Thymus (tissue), 11 donors: Measurements from ENCODE around the gene PKP1. TPM values are rescaled to one million over a fixed set of nuclear protein-coding genes. Genes with fewer than 3 reads are reported as not detected.

ENCODE experiments used
- DNase-seq, 9 donors: peaks; one replicate each; pipeline ENCODE4 v3.0.0-alpha.2; 2013; ENCODE audit warnings: low spot score in 9 of 9, low read depth in 6 of 9, missing footprints in 1 of 9
- H3K27ac ChIP-seq, 2 donors: one replicate each; pipeline ENCODE4 v1.5.1; 2013; ENCODE audit warnings: control low read depth in 1 of 2, low read depth in 1 of 2, low read length in 1 of 2, mild to moderate bottlenecking in 1 of 2, moderate library complexity in 1 of 2
- H3K27me3 ChIP-seq, 2 donors: one replicate each; pipeline ENCODE4 v1.5.1; 2013; ENCODE audit warnings: low read length in 1 of 2; ENCODE audit not compliant: control insufficient read depth in 2 of 2, insufficient read depth in 1 of 2
- H3K36me3 ChIP-seq, 2 donors: one replicate each; pipeline ENCODE4 v1.5.1; 2013; ENCODE audit warnings: low read length in 1 of 2, mild to moderate bottlenecking in 1 of 2, moderate library complexity in 1 of 2; ENCODE audit not compliant: control insufficient read depth in 2 of 2, insufficient read depth in 2 of 2
- H3K4me1 ChIP-seq, 2 donors: one replicate each; pipeline ENCODE4 v1.5.1; 2013; ENCODE audit warnings: low read length in 2 of 2; ENCODE audit not compliant: control insufficient read depth in 2 of 2, insufficient read depth in 2 of 2
- H3K4me3 ChIP-seq, 2 donors: one replicate each; pipeline ENCODE4 v1.5.1; 2013; ENCODE audit warnings: low read length in 2 of 2, control low read depth in 1 of 2, mild to moderate bottlenecking in 1 of 2
- H3K9me3 ChIP-seq, 2 donors: one replicate each; pipeline ENCODE4 v1.5.1; 2013; ENCODE audit warnings: low read length in 1 of 2, mild to moderate bottlenecking in 1 of 2; ENCODE audit not compliant: control insufficient read depth in 2 of 2, insufficient read depth in 1 of 2
- WGBS: extraction: QIAGEN DNeasy Blood & Tissue Kit; methylation state at CpG from one replicate; pipeline ENCODE4 v1.1.7; 2013; 5-methylcytosine and 5-hydroxymethylcytosine counted together
- polyA plus RNA-seq: library from polyadenylated mRNA; stranded (reverse); fragments of 200-250 nt; gene quantifications from one replicate; pipeline ENCODE4 v1.2.3, GENCODE V29; 2013
- total RNA-seq: library from RNA; stranded (reverse); fragments of 120-200 nt; gene quantifications from one replicate; pipeline ENCODE4 v1.2.4, GENCODE V29; 2013
- donor health status: healthy.

Gene PKP1
- total and polyA plus RNA-seq, 2 donors: 14.1 to 20.0 TPM

- no peaks in the 10 kb centered on the region for H3K9me3 ChIP-seq
- H3K27me3 ChIP-seq: peaks cover 0 to 3% of the 10 kb centered on the region in 2 donors
- 97% methylated on average over 16 of the region's 16 CpGs for WGBS
- H3K4me1 ChIP-seq: peaks cover 11 to 44% of the 10 kb centered on the region in 2 donors
- H3K27ac ChIP-seq: no peak overlapping the region
- DNase-seq: no peak
- no peaks in the 10 kb centered on the region for H3K36me3 ChIP-seq
- H3K4me3 ChIP-seq: no peak overlapping the region
Observed at GRCh38 chr1:201313086-201313485, 29.8 kb downstream of the PKP1 start.

DNA sequence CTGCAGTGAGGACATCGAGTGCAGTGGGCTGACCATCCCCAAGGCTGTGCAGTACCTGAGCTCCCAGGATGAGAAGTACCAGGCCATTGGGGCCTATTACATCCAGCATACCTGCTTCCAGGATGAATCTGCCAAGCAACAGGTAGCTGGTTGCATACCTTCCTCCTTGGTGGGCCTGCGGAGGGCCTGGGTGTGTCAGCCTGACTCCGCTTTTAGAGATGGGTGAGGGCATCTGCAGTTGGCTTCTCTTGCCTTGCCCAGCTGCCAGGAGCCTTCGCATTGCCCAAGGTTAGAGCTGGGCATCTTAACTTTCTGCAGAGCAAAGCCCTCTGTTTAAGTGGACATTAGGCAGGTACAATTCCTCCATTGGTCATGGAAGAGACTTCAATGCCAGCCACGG, 33.2 kb downstream of the PKP1 start:
- H3K9me3 ChIP-seq: no peaks in the 10 kb centered on the region
- H3K36me3 ChIP-seq: no peaks in the 10 kb centered on the region
- DNase-seq: no peak
- 97% methylated on average over 5 of the region's 5 CpGs for WGBS
- no peak overlapping the region for H3K27ac ChIP-seq
- H3K4me1 ChIP-seq: peaks cover under 1 to 13% of the 10 kb centered on the region in 2 donors
- no peak overlapping the region for H3K4me3 ChIP-seq
- H3K27me3 ChIP-seq: no peaks in the 10 kb centered on the region

DNA sequence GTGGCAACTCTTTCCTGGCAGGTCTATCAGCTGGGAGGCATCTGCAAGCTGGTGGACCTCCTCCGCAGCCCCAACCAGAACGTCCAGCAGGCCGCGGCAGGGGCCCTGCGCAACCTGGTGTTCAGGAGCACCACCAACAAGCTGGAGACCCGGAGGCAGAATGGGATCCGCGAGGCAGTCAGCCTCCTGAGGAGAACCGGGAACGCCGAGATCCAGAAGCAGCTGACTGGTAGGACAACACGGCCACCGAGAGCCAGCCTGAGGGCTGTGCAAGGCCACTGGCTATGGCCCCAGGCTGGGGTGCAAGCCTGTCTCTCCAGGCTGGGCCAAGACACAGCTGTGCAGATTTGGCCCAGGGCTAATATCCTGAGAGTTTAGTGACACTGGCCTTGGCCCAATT, 34.2 kb downstream of the PKP1 start:
- Histone ChIP-seq H3K36me3 (no peaks in the 10 kb centered on the region), H3K4me1 (peaks cover 0 to 3% of the 10 kb centered on the region in 2 donors)
- 98% methylated on average over 13 of the region's 13 CpGs for WGBS

GRCh38 chr1:201318504-201319340, 35.4 kb downstream of the PKP1 start:
- Histone ChIP-seq H3K4me1 (no peaks in the 10 kb centered on the region), H3K27ac (no peak overlapping the region)
- WGBS: 92% methylated on average over 15 of the region's 15 CpGs

More for the DNA sequence above, 34.2 kb downstream of the PKP1 start:
- no peak overlapping the region for H3K4me3 ChIP-seq
- no peak for DNase-seq
- H3K27me3 ChIP-seq: no peaks in the 10 kb centered on the region
- no peaks in the 10 kb centered on the region for H3K9me3 ChIP-seq
- no peak overlapping the region for H3K27ac ChIP-seq

GRCh38 chr1:201319631-201320030, 36.3 kb downstream of the PKP1 start:
- Histone ChIP-seq H3K27ac (no peak overlapping the region), H3K9me3 (no peaks in the 10 kb centered on the region), H3K4me1 (no peaks in the 10 kb centered on the region), H3K27me3 (no peaks in the 10 kb centered on the region), H3K36me3 (no peaks in the 10 kb centered on the region), H3K4me3 (no peak overlapping the region)
- DNase-seq: no peak
- WGBS: 97% methylated on average over 6 of the region's 6 CpGs

More at GRCh38 chr1:201318504-201319340, 35.4 kb downstream of the PKP1 start:
- no peak for DNase-seq
- H3K36me3 ChIP-seq: no peaks in the 10 kb centered on the region
- H3K4me3 ChIP-seq: no peak overlapping the region
- H3K9me3 ChIP-seq: no peaks in the 10 kb centered on the region
- H3K27me3 ChIP-seq: no peaks in the 10 kb centered on the region

- Histone ChIP-seq H3K4me3 (no peak overlapping the region), H3K9me3 (no peaks in the 10 kb centered on the region), H3K27me3 (no peaks in the 10 kb centered on the region), H3K27ac (no peak overlapping the region), H3K4me1 (no peaks in the 10 kb centered on the region), H3K36me3 (no peaks in the 10 kb centered on the region)
- WGBS: 89% methylated on average over 12 of the region's 12 CpGs
- DNase-seq: no peak
Observed at GRCh38 chr1:201320168-201320788, 37.0 kb downstream of the PKP1 start.

GRCh38 chr1:201321826-201322390, 38.6 kb downstream of the PKP1 start:
- H3K9me3 ChIP-seq: no peaks in the 10 kb centered on the region
- 93% methylated on average over 15 of the region's 15 CpGs for WGBS
- DNase-seq: no peak
- no peaks in the 10 kb centered on the region for H3K36me3 ChIP-seq
- H3K27ac ChIP-seq: no peak overlapping the region
- H3K27me3 ChIP-seq: no peaks in the 10 kb centered on the region
- H3K4me3 ChIP-seq: no peak overlapping the region
- no peaks in the 10 kb centered on the region for H3K4me1 ChIP-seq

DNA sequence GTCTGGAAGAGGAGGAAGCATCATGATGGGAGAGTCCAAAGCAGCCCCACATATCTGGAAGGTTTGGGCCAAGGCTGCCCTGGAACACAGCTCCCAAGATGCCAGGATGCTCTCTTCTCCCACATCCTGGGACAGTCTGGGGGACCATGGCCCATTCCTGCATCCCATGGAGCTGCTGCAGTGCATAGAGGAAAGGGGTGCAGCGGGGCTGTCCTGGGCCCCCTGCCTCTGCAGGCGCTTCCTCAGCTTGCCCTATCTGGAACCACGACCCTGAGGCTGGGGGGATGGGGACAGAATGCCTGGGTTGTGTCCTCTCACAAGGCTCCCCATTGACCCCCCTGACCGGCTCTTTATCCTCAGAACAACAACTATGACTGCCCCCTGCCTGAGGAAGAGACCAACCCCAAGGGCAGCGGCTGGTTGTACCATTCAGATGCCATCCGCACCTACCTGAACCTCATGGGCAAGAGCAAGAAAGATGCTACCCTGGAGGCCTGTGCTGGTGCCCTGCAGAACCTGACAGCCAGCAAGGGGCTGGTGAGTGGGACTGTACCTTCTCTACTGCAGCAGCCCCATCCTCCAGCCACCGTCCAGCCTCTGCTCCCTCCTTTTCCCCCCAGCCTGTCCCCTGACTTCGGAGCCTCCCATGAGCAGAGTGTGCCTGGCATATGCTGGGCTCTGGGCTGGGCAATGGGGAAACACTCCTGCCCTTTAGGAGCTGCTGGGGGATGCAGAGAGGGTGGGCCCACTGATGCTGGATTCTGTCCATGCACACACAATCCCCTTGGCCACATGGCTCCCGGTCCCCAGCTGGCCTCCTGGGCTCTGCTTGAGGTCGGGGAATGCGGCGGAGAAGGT, 39.6 kb downstream of the PKP1 start:
- H3K27me3 ChIP-seq: no peaks in the 10 kb centered on the region
- H3K4me1 ChIP-seq: no peaks in the 10 kb centered on the region
- no peaks in the 10 kb centered on the region for H3K36me3 ChIP-seq
- no peak overlapping the region for H3K27ac ChIP-seq
- DNase-seq: no peak
- H3K4me3 ChIP-seq: no peak overlapping the region
- H3K9me3 ChIP-seq: no peaks in the 10 kb centered on the region
- WGBS: 95% methylated on average over 12 of the region's 12 CpGs
